ENCODE results near the gene SH3RF1. TPM values are rescaled to one million over a fixed set of nuclear protein-coding genes. Genes with fewer than 3 reads are reported as not detected.

SH3RF1 gene
- total and polyA plus RNA-seq, 2 of the 13 experiments (the other 11 are each of a cell fraction or from before 2014, with no cell fraction given) = 3.1 to 3.2 TPM

GRCh38 chr4:169117591-169118081, 153.1 kb downstream of the SH3RF1 start (continued):
- TF ChIP-seq TRIM22 (IDR thresholded peaks at IDR 0.05) = no peak
- no peak for TF ChIP-seq HBP1 (CRISPR knock-in tag; IDR thresholded peaks at IDR 0.05; ENCODE audit: low read depth)
- TF ChIP-seq, protein P1, sequence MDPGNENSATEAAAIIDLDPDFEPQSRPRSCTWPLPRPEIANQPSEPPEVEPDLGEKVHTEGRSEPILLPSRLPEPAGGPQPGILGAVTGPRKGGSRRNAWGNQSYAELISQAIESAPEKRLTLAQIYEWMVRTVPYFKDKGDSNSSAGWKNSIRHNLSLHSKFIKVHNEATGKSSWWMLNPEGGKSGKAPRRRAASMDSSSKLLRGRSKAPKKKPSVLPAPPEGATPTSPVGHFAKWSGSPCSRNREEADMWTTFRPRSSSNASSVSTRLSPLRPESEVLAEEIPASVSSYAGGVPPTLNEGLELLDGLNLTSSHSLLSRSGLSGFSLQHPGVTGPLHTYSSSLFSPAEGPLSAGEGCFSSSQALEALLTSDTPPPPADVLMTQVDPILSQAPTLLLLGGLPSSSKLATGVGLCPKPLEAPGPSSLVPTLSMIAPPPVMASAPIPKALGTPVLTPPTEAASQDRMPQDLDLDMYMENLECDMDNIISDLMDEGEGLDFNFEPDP (CRISPR knock-in tag; conservative IDR thresholded peaks at IDR 0.05) = no peak
- TF ChIP-seq CHD2 (IDR thresholded peaks at IDR 0.05; ENCODE audit: low read depth, low read length) = no peak
- no peak for TF ChIP-seq RBM39 (IDR thresholded peaks at IDR 0.05; ENCODE audit: low read depth, low read length, poor library complexity, severe bottlenecking)

DNA sequence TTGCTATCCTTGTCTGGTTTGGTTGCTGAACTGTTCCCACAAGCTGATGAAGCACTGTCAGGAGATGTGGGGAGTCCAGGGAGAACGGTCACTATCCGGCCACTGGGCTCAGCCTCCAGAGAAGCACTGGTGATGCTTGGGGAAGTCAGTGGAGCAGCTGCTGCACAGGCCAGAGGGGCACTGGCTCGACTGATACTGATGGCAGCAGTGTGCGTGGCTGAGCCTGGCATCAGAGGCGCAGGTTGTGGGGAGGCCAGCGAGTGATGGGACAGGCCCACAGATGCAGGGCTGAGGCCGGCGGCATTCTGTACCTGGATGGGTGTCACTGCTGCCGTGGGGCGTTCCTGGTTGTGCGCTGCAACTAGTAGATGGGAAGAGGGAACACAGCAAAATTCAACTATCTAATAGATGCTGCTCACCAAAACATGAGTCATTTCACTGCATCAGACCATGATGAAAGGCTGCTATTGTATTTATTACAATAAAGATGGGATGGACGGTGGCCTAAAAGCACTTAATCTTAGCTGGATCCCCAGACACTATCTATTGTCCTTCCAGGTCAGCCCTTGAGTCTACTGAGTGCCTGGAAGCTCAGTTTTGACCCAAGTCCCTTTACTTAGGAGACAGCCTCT, 154.4 kb downstream of the SH3RF1 start:
- Histone ChIP-seq H3K36me3 (replicated peaks in 1 of 2; ENCODE audit: control insufficient read depth in 1 of 2, insufficient read depth in 2 of 2, low read length in 2 of 2) (peaks cover 7 to 16% of the 10 kb centered on the region in 2 experiments; a peak in 3 of 5 replicates), H3K4me1 (ENCODE audit: insufficient read depth, low read length) (peaks cover 9% of the 10 kb centered on the region; the same call in 1 of the 2 replicates), H3K27me3 (ENCODE audit: control insufficient read depth in 1 of 2, insufficient read depth in 2 of 2, low read length in 2 of 2) (no peaks in the 10 kb centered on the region), H3K4me3 (replicated peaks in 1 of 3; ENCODE audit: insufficient read depth in 1 of 3, low read depth in 2 of 3, low read length in 3 of 3) (no peak overlapping the region), H2AFZ (ENCODE audit: low read length) (no peak overlapping the region), H3K9ac (ENCODE audit: insufficient read depth, low read depth, low read length) (no peak overlapping the region), H3K9me3 (ENCODE audit: low read length) (no peaks in the 10 kb centered on the region), H3K4me2 (ENCODE audit: low read depth, low read length) (no peak overlapping the region), H4K20me1 (ENCODE audit: insufficient read depth, low read length) (no peaks in the 10 kb centered on the region), H3K27ac (ENCODE audit: extremely low read length, insufficient read depth, low read length) (no peak overlapping the region), H3K79me2 (ENCODE audit: insufficient read depth, low read length) (no peaks in the 10 kb centered on the region)
- CTCF ChIA-PET (ENCODE audit: low intra/inter-chr PET ratio, low total read pairs) = no interaction called here
- no peak for ATAC-seq
- BruUV-seq (replicated peaks) = no TSS peak
- WGBS (ENCODE audit: low lambda C conversion rate) = 95% methylated on average over 12 of the region's 12 CpGs
- in situ Hi-C loops (cut with HindIII; ENCODE audit: extremely low pct_ligation_motif_present, low pct_unique_long_range_greater_than_20kb) = no loop called here
- DNase-seq (ENCODE audit: low spot score) = no peak
- intact Hi-C loops (cut with micrococcal nuclease; ENCODE audit: unreplicated experiment) = no loop called here
- FAIRE-seq = no peak
- POLR2A ChIA-PET = no interaction called here
- TF ChIP-seq, protein P2, sequence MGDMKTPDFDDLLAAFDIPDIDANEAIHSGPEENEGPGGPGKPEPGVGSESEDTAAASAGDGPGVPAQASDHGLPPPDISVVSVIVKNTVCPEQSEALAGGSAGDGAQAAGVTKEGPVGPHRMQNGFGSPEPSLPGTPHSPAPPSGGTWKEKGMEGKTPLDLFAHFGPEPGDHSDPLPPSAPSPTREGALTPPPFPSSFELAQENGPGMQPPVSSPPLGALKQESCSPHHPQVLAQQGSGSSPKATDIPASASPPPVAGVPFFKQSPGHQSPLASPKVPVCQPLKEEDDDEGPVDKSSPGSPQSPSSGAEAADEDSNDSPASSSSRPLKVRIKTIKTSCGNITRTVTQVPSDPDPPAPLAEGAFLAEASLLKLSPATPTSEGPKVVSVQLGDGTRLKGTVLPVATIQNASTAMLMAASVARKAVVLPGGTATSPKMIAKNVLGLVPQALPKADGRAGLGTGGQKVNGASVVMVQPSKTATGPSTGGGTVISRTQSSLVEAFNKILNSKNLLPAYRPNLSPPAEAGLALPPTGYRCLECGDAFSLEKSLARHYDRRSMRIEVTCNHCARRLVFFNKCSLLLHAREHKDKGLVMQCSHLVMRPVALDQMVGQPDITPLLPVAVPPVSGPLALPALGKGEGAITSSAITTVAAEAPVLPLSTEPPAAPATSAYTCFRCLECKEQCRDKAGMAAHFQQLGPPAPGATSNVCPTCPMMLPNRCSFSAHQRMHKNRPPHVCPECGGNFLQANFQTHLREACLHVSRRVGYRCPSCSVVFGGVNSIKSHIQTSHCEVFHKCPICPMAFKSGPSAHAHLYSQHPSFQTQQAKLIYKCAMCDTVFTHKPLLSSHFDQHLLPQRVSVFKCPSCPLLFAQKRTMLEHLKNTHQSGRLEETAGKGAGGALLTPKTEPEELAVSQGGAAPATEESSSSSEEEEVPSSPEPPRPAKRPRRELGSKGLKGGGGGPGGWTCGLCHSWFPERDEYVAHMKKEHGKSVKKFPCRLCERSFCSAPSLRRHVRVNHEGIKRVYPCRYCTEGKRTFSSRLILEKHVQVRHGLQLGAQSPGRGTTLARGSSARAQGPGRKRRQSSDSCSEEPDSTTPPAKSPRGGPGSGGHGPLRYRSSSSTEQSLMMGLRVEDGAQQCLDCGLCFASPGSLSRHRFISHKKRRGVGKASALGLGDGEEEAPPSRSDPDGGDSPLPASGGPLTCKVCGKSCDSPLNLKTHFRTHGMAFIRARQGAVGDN (CRISPR knock-in tag; IDR thresholded peaks at IDR 0.05) = no peak
- TF ChIP-seq, protein P3, sequence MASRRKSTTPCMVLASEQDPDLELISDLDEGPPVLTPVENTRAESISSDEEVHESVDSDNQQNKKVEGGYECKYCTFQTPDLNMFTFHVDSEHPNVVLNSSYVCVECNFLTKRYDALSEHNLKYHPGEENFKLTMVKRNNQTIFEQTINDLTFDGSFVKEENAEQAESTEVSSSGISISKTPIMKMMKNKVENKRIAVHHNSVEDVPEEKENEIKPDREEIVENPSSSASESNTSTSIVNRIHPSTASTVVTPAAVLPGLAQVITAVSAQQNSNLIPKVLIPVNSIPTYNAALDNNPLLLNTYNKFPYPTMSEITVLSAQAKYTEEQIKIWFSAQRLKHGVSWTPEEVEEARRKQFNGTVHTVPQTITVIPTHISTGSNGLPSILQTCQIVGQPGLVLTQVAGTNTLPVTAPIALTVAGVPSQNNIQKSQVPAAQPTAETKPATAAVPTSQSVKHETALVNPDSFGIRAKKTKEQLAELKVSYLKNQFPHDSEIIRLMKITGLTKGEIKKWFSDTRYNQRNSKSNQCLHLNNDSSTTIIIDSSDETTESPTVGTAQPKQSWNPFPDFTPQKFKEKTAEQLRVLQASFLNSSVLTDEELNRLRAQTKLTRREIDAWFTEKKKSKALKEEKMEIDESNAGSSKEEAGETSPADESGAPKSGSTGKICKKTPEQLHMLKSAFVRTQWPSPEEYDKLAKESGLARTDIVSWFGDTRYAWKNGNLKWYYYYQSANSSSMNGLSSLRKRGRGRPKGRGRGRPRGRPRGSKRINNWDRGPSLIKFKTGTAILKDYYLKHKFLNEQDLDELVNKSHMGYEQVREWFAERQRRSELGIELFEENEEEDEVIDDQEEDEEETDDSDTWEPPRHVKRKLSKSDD (CRISPR knock-in tag; IDR thresholded peaks at IDR 0.05; ENCODE audit: low read depth) = no peak
- TF ChIP-seq ZNF772 (CRISPR knock-in tag; IDR thresholded peaks at IDR 0.05) (no peak), ZNF333 (CRISPR knock-in tag; IDR thresholded peaks at IDR 0.05; ENCODE audit: borderline replicate concordance) (no peak), MTA1 (CRISPR knock-in tag; IDR thresholded peaks at IDR 0.05; ENCODE audit: borderline replicate concordance) (no peak)

Data from HepG2 (cell line).